ENCODE data around the gene GRIPAP1.

- TF ChIP-seq CTCF (IDR thresholded peaks at IDR 0.05) (no peak), POLR2A (IDR thresholded peaks at IDR 0.05) (no peak)
Observed at GRCh38 chrX:48933757-48934156, 68.3 kb downstream of the GRIPAP1 start.

Measured in body of pancreas (tissue), 4 donors.